Measurements from ENCODE around the gene EXO1.

The EXO1 gene

DNA sequence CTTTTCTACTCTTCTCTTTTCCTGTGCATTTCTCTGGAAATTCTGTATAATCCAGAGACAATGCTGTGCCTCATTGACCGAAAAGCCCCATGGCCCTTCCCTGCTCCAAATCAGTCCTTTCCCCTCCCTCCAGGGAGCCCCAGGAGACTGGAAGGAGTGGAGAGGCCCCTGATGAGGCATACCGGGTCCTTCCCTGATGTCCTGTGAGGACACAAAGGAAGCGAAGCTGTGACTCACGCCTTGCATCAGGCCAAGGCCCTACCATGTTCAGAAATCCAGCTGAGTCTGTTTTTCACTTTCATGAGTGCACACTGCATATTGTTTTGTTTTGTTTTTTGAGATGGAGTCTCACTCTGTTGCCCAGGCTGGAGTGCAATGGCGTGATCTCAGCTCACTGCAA is 70.9 kb downstream of the EXO1 start:
- Histone ChIP-seq H3K4me1 (ENCODE audit: control insufficient read depth, low read length) (no peaks in the 10 kb centered on the region), H3K4me2 (ENCODE audit: low read length) (no peak overlapping the region), H3K4me3 (ENCODE audit: low read length) (no peak overlapping the region), H3K9me2 (replicated peaks; ENCODE audit: control insufficient read depth, low read length) (no peaks in the 10 kb centered on the region), H3K79me2 (ENCODE audit: control insufficient read depth, low read length) (no peaks in the 10 kb centered on the region), H3K9me3 (ENCODE audit: control insufficient read depth, insufficient read depth, low read length) (no peaks in the 10 kb centered on the region), H3K36me3 (ENCODE audit: control insufficient read depth, low read length) (no peaks in the 10 kb centered on the region), H3K27ac (ENCODE audit: low read depth, low read length) (no peak overlapping the region), H3K27me3 (ENCODE audit: control insufficient read depth, low read length) (no peaks in the 10 kb centered on the region), H4K20me1 (ENCODE audit: control insufficient read depth, insufficient read depth, low read depth, low read length) (no peaks in the 10 kb centered on the region), H3F3A (ENCODE audit: control insufficient read depth, insufficient read depth) (no peaks in the 10 kb centered on the region)
- TF ChIP-seq, protein P1, sequence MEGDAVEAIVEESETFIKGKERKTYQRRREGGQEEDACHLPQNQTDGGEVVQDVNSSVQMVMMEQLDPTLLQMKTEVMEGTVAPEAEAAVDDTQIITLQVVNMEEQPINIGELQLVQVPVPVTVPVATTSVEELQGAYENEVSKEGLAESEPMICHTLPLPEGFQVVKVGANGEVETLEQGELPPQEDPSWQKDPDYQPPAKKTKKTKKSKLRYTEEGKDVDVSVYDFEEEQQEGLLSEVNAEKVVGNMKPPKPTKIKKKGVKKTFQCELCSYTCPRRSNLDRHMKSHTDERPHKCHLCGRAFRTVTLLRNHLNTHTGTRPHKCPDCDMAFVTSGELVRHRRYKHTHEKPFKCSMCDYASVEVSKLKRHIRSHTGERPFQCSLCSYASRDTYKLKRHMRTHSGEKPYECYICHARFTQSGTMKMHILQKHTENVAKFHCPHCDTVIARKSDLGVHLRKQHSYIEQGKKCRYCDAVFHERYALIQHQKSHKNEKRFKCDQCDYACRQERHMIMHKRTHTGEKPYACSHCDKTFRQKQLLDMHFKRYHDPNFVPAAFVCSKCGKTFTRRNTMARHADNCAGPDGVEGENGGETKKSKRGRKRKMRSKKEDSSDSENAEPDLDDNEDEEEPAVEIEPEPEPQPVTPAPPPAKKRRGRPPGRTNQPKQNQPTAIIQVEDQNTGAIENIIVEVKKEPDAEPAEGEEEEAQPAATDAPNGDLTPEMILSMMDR (IDR thresholded peaks at IDR 0.05; ENCODE audit: low read depth, low read length, poor library complexity, severe bottlenecking): no peak
- TF ChIP-seq EZH2phosphoT487 (IDR thresholded peaks at IDR 0.05; ENCODE audit: borderline replicate concordance, low read length): no peak

DNA sequence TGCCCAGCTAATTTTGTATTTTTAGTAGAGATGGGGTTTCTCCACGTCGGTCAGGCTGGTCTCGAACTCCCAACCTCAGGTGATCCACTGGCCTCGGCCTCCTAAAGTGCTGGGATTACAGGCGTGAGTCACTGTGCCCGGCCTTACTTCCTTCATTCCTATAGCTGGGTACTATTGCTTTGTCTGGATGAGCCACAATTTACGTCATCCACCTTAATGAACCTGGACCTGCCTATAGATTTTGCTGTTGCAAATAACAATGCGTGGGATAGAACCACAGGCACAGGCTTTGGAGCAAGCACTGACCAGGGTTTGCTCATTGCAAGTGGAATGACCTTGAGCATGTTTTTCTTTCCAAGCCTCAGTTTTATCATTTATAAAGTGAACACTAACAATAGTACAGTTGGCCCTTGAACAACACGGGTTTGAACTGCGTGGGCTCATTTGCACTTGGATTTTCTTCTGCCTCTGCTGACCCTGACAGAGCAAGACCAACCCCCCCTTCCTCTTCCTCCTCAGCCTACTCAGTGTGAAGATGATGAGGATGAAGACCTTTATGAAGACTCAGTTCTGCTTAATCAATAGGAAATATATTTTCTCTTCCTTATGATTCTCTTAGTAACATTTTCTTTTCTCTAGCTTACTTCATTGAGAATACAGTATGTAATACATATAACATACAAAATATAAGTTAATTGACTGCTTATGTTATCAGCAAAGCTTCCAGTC is 76.2 kb downstream of the EXO1 start:
- Histone ChIP-seq H3K36me3 (ENCODE audit: control insufficient read depth, low read length) (no peaks in the 10 kb centered on the region), H3K27me3 (ENCODE audit: control insufficient read depth, low read length) (no peaks in the 10 kb centered on the region)
- TF ChIP-seq, protein P1 (IDR thresholded peaks at IDR 0.05; ENCODE audit: low read depth, low read length, poor library complexity, severe bottlenecking): no peak
- no peak for TF ChIP-seq EZH2phosphoT487 (IDR thresholded peaks at IDR 0.05; ENCODE audit: borderline replicate concordance, low read length)

DNA sequence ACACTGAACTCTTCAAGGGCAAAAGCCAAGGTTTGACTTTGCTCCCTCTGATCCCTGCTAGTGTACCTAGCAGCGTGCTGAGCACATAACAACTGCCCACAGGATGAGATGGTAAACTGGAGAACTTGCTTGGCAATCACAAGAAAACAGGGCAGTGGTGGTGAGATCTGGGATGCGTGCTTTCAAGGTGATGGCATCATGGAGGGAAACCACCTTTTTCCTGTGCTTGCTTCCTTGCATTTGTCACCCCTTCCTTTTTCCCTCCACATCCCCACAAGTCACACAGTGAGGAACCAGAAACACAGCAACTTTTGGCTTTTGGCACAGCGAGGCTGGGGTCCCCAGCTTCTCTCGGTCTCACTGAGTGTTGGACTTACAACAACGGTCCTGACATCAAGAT is 78.1 kb downstream of the EXO1 start:
- no peaks in the 10 kb centered on the region for H4K20me1 ChIP-seq (ENCODE audit: control insufficient read depth, insufficient read depth, low read depth, low read length)
- no peaks in the 10 kb centered on the region for H3F3A ChIP-seq (ENCODE audit: control insufficient read depth, insufficient read depth)
- no peaks in the 10 kb centered on the region for H3K27me3 ChIP-seq (ENCODE audit: control insufficient read depth, low read length)
- no peaks in the 10 kb centered on the region for H3K79me2 ChIP-seq (ENCODE audit: control insufficient read depth, low read length)
- H3K4me1 ChIP-seq (ENCODE audit: control insufficient read depth, low read length): no peaks in the 10 kb centered on the region
- no peaks in the 10 kb centered on the region for H3K36me3 ChIP-seq (ENCODE audit: control insufficient read depth, low read length)
- H3K9me2 ChIP-seq (replicated peaks; ENCODE audit: control insufficient read depth, low read length): no peaks in the 10 kb centered on the region
- no peak overlapping the region for H3K4me3 ChIP-seq (ENCODE audit: low read length)
- no peak overlapping the region for H3K4me2 ChIP-seq (ENCODE audit: low read length)
- H3K9me3 ChIP-seq (ENCODE audit: control insufficient read depth, insufficient read depth, low read length): no peaks in the 10 kb centered on the region
- TF ChIP-seq, protein P1 (IDR thresholded peaks at IDR 0.05; ENCODE audit: low read depth, low read length, poor library complexity, severe bottlenecking): no peak
- no peak for TF ChIP-seq EZH2phosphoT487 (IDR thresholded peaks at IDR 0.05; ENCODE audit: borderline replicate concordance, low read length)
- H3K27ac ChIP-seq (ENCODE audit: low read depth, low read length): no peak overlapping the region

More for the DNA sequence above, 76.2 kb downstream of the EXO1 start:
- no peaks in the 10 kb centered on the region for H3K9me2 ChIP-seq (replicated peaks; ENCODE audit: control insufficient read depth, low read length)
- H3F3A ChIP-seq (ENCODE audit: control insufficient read depth, insufficient read depth): no peaks in the 10 kb centered on the region
- no peak overlapping the region for H3K27ac ChIP-seq (ENCODE audit: low read depth, low read length)
- no peaks in the 10 kb centered on the region for H3K79me2 ChIP-seq (ENCODE audit: control insufficient read depth, low read length)
- H4K20me1 ChIP-seq (ENCODE audit: control insufficient read depth, insufficient read depth, low read depth, low read length): no peaks in the 10 kb centered on the region
- no peaks in the 10 kb centered on the region for H3K9me3 ChIP-seq (ENCODE audit: control insufficient read depth, insufficient read depth, low read length)
- no peak overlapping the region for H3K4me3 ChIP-seq (ENCODE audit: low read length)
- H3K4me2 ChIP-seq (ENCODE audit: low read length): no peak overlapping the region
- no peaks in the 10 kb centered on the region for H3K4me1 ChIP-seq (ENCODE audit: control insufficient read depth, low read length)

Data from DOHH2 (cell line).